ENCODE data around the gene RANBP17. TPM values are rescaled to one million over a fixed set of nuclear protein-coding genes. Genes with fewer than 3 reads are reported as not detected.

Gene RANBP17
- polyA plus RNA-seq, 12 donors, result 4.9 to 14.6 (median 9.3) TPM; not detected in 2

DNA sequence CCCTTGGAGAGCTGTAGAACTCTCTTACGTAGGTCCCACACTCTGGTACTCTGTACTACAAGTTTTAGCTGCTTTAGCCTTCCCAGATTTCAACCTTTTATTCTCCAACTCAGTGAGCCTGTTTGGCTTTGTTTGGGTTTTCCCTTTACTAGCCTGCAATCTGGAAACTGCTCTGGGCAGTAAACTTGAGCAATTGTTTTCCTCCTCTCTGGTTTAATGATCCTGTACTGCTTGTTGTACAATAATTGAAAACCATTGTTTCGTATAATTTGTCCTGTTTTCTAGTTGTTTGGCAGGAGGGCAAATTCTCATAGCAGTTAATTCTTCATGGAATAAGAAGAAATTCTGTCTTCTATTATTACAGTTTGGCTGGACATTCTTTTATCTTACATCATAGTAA, 384.4 kb downstream of the RANBP17 start:
- peak; percentile 11 for DNase-seq

GRCh38 chr5:171249460-171249859, 387.6 kb downstream of the RANBP17 start:
- DNase-seq, result no peak

GRCh38 chr5:171250738-171251137, 388.9 kb downstream of the RANBP17 start:
- no peak for DNase-seq

GRCh38 chr5:171251519-171251918, 389.7 kb downstream of the RANBP17 start:
- no peak for DNase-seq

DNA sequence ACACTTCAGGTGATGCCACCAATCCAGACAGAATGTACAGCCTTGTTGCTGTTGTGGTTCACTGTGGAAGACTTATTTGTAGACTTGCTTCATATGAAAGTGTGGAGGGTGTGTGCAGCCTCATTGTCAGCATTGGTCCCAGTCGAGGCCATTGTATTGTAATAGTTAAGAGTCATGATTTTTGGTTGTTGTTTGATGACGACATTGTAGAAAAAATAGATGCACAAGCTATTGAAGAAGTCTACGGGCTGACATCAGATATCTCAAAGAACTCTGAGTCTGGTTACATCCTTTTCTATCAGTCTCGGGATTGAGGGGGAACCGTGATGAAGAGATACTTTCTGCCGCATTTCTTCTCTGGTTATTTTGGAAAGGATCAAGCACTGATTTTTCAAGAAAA, 390.9 kb downstream of the RANBP17 start:
- DNase-seq, result no peak

GRCh38 chr5:171258737-171259415, 397.1 kb downstream of the RANBP17 start:
- DNase-seq, result no peak

DNA sequence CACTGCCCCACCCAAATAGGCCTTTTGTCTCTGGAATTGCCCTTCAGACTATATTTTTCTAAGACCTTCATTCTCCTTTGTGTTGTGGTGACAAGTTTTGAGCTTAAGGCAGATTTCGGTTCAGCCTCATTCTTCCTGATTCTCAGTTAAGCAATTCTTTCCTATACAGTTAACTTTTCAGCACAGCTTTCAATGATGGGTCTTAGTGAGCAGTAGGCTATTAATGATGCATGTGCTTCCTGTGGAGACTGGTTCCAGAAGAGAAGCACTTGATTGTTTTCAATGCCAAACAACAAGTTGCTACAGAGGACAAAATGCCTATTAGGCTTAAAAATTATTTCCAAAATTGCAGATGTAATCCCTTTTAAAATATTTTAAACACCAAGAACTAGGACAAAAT, 399.5 kb downstream of the RANBP17 start:
- DNase-seq, result no peak

DNA sequence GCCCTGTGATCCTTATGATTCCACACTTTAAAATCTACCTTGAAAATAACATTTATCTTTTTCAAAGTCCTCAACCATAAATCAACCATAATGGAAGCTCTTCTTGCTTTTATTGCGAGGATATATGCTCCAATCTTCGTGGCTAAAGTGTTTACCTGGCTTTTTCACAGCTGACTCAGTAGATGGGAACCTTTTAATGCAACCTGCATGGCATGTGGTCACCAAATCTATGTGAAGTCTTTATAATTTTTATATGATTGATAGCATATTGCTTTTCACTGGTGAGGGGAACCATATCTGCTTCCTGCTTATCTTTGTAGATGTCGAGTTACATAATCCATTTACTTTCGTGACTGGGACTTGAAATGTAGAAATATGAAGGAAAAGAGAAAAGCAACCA, 400.1 kb downstream of the RANBP17 start:
- no peak for DNase-seq

- no peak for DNase-seq
Measured at GRCh38 chr5:171263181-171263580, 401.4 kb downstream of the RANBP17 start.

DNA sequence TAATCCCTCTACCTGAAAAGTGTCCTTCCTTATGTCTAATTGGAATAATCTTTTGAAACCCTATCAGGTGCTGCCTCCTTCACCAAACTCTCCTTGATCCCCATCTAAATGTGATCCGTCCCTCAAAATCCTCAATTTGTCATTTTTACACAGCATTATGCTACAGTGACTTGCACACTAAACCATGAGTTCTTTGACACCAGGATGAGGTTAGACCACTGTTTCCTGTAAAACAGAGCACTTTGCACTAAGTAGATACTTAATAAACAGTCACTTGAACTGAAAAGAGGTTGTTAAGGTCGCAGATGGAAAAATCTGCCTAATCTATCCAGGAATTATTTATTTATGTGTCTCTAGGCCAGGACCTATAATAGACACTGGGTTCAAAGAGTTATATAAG, 403.0 kb downstream of the RANBP17 start:
- DNase-seq, result no peak

DNA sequence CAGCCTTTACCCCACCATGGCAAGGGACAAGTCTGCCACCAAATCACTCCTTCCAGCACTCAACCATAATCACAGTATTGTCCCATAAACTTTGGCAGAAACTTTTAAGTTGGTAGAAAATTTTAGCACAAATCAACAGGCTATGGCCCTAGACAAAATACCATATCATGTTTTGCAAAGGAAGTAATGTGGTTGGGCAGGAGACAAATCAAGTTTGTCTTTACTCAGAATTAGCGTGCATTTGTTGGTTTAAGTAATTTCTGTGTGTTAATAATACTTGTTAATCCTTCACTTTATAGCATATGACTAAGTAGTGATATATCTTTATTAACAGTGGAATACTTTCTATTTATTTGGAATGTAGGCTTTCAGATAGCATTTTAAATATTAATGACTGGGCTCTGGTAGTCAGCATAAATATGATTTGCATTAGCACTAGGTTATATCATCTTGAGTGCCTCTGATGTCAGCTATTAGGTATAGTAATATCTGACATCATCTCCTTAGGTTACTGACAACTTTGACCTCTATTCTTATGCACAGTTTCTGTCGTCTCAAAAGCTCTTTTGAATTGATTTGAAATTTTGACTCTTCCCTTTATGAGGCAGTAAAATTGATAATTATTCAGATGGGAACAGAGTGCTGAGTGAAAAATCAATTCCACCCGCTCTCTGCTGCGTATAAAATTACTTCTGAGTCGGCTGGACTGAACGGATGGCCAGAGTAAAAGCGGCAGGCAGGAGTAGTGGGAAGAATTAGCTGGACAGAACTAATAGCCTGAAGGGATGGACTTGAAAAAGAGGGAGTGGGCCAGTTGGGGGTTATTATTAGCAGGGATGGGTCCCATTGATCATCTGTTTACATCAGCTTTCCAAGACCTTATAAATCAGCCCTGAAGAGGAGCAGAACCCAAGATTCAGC, 407.1 kb downstream of the RANBP17 start:
- no peak for DNase-seq

DNA sequence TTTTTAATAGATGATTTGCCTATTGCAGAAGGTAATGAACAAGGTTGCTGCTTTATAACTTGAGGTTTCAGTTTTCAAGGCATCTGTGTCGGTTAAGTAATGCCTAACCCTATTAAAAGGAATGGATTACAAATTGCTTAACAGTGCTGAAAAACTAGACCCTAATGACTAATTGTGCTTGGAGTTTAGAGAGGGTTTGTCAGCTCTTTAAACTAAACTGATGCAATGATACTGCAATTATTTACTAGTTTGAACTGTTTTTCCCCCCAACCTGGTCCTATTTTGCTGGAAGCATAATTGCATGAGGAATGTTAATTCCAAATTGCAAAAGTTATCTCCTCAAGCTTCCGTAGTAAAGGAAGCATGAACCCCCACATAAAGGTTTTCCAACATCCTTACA, 407.9 kb downstream of the RANBP17 start:
- no peak for DNase-seq

- DNase-seq, result no peak
Measured at GRCh38 chr5:171270136-171270535, 408.3 kb downstream of the RANBP17 start.

- DNase-seq, result no peak
Measured at GRCh38 chr5:171271798-171272197, 410.0 kb downstream of the RANBP17 start.

- DNase-seq, result no peak
Measured at GRCh38 chr5:171272996-171273970, 411.5 kb downstream of the RANBP17 start.

DNA sequence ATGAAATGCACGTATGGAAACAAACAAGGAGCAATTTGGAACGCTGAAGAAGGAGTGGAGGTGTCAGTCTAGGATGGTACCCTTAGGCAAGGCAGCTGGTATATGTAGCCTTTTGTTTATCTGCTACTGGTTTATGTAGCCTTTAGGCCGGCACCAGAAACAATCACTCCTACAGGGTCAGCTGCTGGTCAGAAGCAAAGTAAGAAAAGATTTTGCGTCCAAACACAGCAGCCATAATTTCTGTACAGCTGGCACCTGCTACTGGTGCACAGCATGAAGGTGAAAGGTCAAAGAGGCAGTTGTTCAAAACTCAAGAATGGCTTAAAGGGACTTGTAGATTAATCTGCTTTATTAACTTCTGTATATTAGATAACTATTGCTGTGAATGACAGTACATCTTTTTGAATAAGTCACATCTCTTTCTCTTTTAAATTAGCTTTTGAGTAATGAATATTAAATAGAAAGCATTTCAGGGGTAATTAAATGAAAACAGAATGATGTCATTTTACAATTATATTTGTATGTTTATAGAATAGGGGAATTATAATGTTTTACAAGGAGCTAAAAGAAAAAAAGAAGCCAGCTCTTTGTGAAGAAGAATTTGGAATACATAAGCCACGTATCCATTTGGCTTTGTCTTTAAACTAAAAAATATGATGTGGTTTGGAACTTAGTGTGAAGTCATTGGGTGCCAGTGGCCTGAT, 414.2 kb downstream of the RANBP17 start:
- no peak for DNase-seq

DNA sequence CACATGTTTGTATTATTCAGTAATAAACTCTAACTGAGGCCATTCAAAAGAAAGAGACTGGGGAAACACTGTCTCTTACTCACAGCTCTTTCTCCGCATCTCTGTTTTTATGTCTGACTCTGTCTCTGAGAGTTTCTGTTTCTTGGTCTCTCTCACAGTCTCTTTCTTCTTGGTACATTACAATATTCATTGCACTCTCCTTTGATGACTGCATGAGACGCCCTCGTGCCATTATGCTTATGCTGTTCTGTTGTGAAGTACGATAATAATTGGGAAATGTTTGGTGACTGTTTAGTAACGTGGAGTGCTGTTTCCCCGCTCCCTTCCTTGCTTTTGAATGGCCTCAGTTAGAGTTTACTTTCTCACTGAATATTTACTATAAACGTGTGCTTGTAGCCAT, 421.9 kb downstream of the RANBP17 start:
- no peak for DNase-seq

DNA sequence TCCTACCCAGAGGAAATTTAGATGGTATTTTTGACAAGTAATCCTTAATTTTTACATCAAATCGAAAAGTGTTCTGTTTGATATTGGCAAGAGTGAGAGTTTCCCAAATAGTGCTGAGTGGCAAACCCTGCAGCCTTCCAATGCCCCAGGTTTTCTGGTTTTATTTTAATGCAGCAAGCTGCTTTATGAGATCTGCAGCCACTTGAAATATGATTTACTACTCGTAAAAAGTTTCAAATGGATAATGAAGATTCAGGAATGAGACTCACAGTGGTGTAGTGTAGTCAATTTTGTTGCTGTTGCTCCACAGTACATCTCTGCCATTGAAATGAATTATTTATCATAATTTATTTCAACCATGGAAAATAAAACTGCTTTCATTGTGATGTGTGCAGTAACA, 423.6 kb downstream of the RANBP17 start:
- DNase-seq, result no peak

GRCh38 chr5:171288066-171288465, 426.2 kb downstream of the RANBP17 start:
- no peak for DNase-seq

DNA sequence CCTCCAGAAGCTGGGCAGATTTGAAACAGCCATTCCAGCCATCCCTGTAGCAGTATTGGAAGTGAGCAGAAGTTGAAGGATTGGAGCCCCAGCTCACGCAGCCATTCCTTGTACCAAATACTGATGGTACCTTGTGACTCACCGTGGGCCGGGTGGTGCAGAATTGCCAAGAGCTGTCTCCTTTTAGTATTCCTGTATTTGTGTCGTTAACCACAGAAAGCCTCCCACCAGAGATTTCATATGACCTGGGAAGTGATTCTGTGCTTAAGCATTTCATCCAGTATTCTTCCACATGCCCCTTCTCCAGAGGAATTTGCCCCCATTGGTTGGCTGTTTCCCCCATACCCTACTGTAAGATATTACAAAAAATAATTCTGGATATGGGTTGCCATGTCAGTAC, 429.6 kb downstream of the RANBP17 start:
- no peak for DNase-seq

DNA sequence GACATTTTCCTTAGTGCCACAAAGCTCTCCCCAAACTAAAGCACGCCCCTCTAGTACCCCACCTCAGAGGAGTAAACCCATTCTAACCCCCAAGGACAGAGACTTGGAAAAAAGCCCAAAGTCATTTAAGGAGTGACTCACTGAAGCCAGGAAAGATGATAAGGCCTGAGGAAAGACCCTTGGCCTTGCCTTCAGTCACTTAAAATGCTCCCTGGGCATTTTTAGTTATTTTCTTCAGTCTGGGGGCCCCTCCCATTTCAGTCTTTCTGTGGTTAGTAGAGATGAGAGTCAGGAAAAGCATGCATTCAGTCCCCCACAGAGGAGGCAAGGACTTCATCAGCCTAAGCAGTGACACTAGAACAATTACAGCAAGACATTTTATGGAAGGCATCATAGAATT, 433.5 kb downstream of the RANBP17 start:
- no peak for DNase-seq
